Panc1 (cell line): Measurements from ENCODE around the gene YES1.

ENCODE experiments used
- POLR2AphosphoS5 ChIP-seq: IDR thresholded peaks from 2 replicates; pipeline ENCODE4 v1.6.1; 2012; ENCODE audit warnings: mild to moderate bottlenecking, low read depth, low read length, moderate library complexity
- SIN3A ChIP-seq: IDR thresholded peaks from 2 replicates; pipeline ENCODE4 v1.6.1; 2012; ENCODE audit warnings: low read depth, mild to moderate bottlenecking, low read length, moderate library complexity, borderline replicate concordance; ENCODE audit not compliant: insufficient read depth
- TCF7L2 ChIP-seq: IDR thresholded peaks from 2 replicates; pipeline ENCODE4 v1.6.1; 2011; ENCODE audit warnings: mild to moderate bottlenecking, low read depth, low read length, inconsistent platforms
- TF ChIP-seq, protein P1 (sequence below): fragments of 450-650 bp; IDR thresholded peaks from 2 replicates; pipeline ENCODE4 v1.5.1; 2017; ENCODE audit warnings: mild to moderate bottlenecking
- TF ChIP-seq, protein P2 (sequence below), 2 experiments: IDR thresholded peaks; 2 replicates each; pipeline ENCODE4 v1.6.1; 2011 to 2012; ENCODE audit warnings: low read depth in 2 of 2, control low read depth in 1 of 2, low read length in 1 of 2, mild to moderate bottlenecking in 1 of 2, moderate library complexity in 1 of 2; ENCODE audit not compliant: insufficient read depth in 1 of 2

DNA sequence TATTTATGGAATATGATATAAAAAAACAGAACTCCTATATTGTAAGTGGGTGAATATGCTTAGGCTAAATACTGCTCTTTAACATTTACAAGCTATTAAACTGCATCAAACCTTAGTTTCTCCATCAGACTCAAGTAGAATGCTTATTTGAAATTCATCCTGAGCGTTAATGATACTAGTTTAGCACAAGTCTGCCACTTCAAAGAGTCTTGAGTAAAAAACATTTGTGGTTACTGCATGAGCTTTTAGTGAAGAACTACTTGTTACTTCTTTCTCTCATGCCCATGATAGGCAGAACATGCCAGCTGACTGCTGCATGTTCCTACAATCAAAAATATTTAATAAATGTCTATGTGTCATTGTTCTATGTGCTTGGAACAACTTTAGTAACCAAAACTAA is 12.1 kb downstream of the YES1 start:
- TF ChIP-seq, protein P1, sequence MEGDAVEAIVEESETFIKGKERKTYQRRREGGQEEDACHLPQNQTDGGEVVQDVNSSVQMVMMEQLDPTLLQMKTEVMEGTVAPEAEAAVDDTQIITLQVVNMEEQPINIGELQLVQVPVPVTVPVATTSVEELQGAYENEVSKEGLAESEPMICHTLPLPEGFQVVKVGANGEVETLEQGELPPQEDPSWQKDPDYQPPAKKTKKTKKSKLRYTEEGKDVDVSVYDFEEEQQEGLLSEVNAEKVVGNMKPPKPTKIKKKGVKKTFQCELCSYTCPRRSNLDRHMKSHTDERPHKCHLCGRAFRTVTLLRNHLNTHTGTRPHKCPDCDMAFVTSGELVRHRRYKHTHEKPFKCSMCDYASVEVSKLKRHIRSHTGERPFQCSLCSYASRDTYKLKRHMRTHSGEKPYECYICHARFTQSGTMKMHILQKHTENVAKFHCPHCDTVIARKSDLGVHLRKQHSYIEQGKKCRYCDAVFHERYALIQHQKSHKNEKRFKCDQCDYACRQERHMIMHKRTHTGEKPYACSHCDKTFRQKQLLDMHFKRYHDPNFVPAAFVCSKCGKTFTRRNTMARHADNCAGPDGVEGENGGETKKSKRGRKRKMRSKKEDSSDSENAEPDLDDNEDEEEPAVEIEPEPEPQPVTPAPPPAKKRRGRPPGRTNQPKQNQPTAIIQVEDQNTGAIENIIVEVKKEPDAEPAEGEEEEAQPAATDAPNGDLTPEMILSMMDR = no peak
- TF ChIP-seq SIN3A (no peak), POLR2AphosphoS5 (no peak), TCF7L2 (no peak)
- TF ChIP-seq, protein P2, sequence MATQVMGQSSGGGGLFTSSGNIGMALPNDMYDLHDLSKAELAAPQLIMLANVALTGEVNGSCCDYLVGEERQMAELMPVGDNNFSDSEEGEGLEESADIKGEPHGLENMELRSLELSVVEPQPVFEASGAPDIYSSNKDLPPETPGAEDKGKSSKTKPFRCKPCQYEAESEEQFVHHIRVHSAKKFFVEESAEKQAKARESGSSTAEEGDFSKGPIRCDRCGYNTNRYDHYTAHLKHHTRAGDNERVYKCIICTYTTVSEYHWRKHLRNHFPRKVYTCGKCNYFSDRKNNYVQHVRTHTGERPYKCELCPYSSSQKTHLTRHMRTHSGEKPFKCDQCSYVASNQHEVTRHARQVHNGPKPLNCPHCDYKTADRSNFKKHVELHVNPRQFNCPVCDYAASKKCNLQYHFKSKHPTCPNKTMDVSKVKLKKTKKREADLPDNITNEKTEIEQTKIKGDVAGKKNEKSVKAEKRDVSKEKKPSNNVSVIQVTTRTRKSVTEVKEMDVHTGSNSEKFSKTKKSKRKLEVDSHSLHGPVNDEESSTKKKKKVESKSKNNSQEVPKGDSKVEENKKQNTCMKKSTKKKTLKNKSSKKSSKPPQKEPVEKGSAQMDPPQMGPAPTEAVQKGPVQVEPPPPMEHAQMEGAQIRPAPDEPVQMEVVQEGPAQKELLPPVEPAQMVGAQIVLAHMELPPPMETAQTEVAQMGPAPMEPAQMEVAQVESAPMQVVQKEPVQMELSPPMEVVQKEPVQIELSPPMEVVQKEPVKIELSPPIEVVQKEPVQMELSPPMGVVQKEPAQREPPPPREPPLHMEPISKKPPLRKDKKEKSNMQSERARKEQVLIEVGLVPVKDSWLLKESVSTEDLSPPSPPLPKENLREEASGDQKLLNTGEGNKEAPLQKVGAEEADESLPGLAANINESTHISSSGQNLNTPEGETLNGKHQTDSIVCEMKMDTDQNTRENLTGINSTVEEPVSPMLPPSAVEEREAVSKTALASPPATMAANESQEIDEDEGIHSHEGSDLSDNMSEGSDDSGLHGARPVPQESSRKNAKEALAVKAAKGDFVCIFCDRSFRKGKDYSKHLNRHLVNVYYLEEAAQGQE (IDR thresholded peaks at IDR 0.05; ENCODE audit: insufficient read depth in 1 of 2, low read depth in 2 of 2, low read length in 1 of 2) = no peak
